ENCODE data around the gene RUNX1. TPM values are rescaled to one million over a fixed set of nuclear protein-coding genes. Genes with fewer than 3 reads are reported as not detected.

Gene RUNX1
- total RNA-seq, 1 experiment from 2014 or later = 0.52 TPM

GRCh38 chr21:34834290-34834689 is 214.8 kb downstream of the RUNX1 start:
- Histone ChIP-seq H3K36me3 (ENCODE audit: insufficient read depth, low read length, poor library complexity, severe bottlenecking) (no peaks in the 10 kb centered on the region), H3K27ac (ENCODE audit: low read depth, low read length, poor library complexity, severe bottlenecking) (no peak overlapping the region), H3K9me3 (ENCODE audit: low read depth, low read length, poor library complexity, severe bottlenecking) (no peaks in the 10 kb centered on the region), H3K4me1 (ENCODE audit: insufficient read depth, low read length, poor library complexity, severe bottlenecking) (no peaks in the 10 kb centered on the region), H3K27me3 (replicated peaks; ENCODE audit: insufficient read depth, low read depth, low read length, poor library complexity) (peaks cover 28% of the 10 kb centered on the region), H3K4me3 (ENCODE audit: low read depth, low read length, poor library complexity, severe bottlenecking) (no peak overlapping the region)
- TF ChIP-seq, protein P1, sequence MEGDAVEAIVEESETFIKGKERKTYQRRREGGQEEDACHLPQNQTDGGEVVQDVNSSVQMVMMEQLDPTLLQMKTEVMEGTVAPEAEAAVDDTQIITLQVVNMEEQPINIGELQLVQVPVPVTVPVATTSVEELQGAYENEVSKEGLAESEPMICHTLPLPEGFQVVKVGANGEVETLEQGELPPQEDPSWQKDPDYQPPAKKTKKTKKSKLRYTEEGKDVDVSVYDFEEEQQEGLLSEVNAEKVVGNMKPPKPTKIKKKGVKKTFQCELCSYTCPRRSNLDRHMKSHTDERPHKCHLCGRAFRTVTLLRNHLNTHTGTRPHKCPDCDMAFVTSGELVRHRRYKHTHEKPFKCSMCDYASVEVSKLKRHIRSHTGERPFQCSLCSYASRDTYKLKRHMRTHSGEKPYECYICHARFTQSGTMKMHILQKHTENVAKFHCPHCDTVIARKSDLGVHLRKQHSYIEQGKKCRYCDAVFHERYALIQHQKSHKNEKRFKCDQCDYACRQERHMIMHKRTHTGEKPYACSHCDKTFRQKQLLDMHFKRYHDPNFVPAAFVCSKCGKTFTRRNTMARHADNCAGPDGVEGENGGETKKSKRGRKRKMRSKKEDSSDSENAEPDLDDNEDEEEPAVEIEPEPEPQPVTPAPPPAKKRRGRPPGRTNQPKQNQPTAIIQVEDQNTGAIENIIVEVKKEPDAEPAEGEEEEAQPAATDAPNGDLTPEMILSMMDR (conservative IDR thresholded peaks at IDR 0.05; ENCODE audit: low read depth, low read length) = no peak
- TF ChIP-seq EZH2 (IDR thresholded peaks at IDR 0.05; ENCODE audit: borderline replicate concordance, low read depth, low read length, poor library complexity, severe bottlenecking) = no peak
- intact Hi-C loops (cut with micrococcal nuclease; ENCODE audit: unreplicated experiment) = no loop called here
- POLR2A ChIA-PET (ENCODE audit: low non-redundant PET) = no interaction called here
- BruUV-seq (replicated peaks) = no TSS peak
- CTCF ChIA-PET = no interaction called here
- DNase-seq (ENCODE audit: low spot score) = no peak

GRCh38 chr21:34833465-34833864 is 215.6 kb downstream of the RUNX1 start:
- ChIA-PET POLR2A (ENCODE audit: low non-redundant PET) (no interaction called here), CTCF (no interaction called here)
- Histone ChIP-seq H3K27me3 (replicated peaks; ENCODE audit: insufficient read depth, low read depth, low read length, poor library complexity) (peaks cover 31% of the 10 kb centered on the region), H3K9me3 (ENCODE audit: low read depth, low read length, poor library complexity, severe bottlenecking) (no peaks in the 10 kb centered on the region), H3K4me1 (ENCODE audit: insufficient read depth, low read length, poor library complexity, severe bottlenecking) (no peaks in the 10 kb centered on the region), H3K36me3 (ENCODE audit: insufficient read depth, low read length, poor library complexity, severe bottlenecking) (no peaks in the 10 kb centered on the region), H3K27ac (ENCODE audit: low read depth, low read length, poor library complexity, severe bottlenecking) (no peak overlapping the region), H3K4me3 (ENCODE audit: low read depth, low read length, poor library complexity, severe bottlenecking) (no peak overlapping the region)
- BruUV-seq (replicated peaks) = no TSS peak
- no peak for DNase-seq (ENCODE audit: low spot score)
- intact Hi-C loops (cut with micrococcal nuclease; ENCODE audit: unreplicated experiment) = no loop called here
- no peak for TF ChIP-seq EZH2 (IDR thresholded peaks at IDR 0.05; ENCODE audit: borderline replicate concordance, low read depth, low read length, poor library complexity, severe bottlenecking)
- TF ChIP-seq, protein P1 (conservative IDR thresholded peaks at IDR 0.05; ENCODE audit: low read depth, low read length) = no peak

DNA sequence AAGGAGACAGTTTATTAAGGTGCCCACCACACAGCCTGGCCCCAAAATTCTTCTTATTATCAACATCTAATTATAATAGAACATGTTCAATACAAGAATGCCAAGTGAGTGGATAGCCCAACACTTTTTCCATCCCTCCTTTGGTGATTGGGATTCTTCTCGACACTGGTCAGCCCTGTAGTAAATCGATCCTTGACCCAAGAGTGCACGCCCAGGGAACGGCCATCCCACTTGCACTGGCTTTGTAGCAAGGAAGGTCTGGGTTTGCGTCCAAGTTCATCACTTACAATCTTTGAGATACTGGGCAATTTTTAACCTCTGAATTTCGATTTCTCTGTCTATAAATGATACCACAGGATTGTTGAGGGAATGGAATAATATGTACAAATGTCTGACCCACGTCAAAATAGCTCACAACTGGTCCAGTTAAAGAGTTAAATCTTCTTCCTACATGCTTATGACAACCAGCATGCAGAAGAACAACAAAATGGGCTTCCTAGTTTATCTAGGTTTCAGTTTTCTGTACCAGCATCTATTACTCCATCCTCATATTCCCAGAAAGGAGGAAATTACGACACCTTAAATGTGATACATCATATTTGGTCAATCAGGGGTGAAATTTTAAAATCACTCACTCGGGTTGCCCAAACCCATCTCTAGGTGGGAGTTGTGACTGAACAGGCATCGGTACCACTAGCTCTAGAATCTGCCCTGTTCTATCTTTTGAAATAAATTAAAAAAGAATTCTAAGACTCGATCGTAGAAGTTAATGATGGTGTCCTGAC is 218.5 kb downstream of the RUNX1 start:
- no peaks in the 10 kb centered on the region for H3K4me1 ChIP-seq (ENCODE audit: insufficient read depth, low read length, poor library complexity, severe bottlenecking)
- H3K36me3 ChIP-seq (ENCODE audit: insufficient read depth, low read length, poor library complexity, severe bottlenecking) = no peaks in the 10 kb centered on the region
- intact Hi-C loops (cut with micrococcal nuclease; ENCODE audit: unreplicated experiment) = no loop called here
- H3K27me3 ChIP-seq (replicated peaks; ENCODE audit: insufficient read depth, low read depth, low read length, poor library complexity) = peaks cover 23% of the 10 kb centered on the region
- no TSS peak for BruUV-seq (replicated peaks)
- H3K9me3 ChIP-seq (ENCODE audit: low read depth, low read length, poor library complexity, severe bottlenecking) = no peaks in the 10 kb centered on the region
- no peak overlapping the region for H3K27ac ChIP-seq (ENCODE audit: low read depth, low read length, poor library complexity, severe bottlenecking)
- no peak for DNase-seq (ENCODE audit: low spot score)
- TF ChIP-seq EZH2 (IDR thresholded peaks at IDR 0.05; ENCODE audit: borderline replicate concordance, low read depth, low read length, poor library complexity, severe bottlenecking) = no peak
- TF ChIP-seq, protein P1 (conservative IDR thresholded peaks at IDR 0.05; ENCODE audit: low read depth, low read length) = no peak
- ChIA-PET CTCF (no interaction called here), POLR2A (ENCODE audit: low non-redundant PET) (no interaction called here)
- no peak overlapping the region for H3K4me3 ChIP-seq (ENCODE audit: low read depth, low read length, poor library complexity, severe bottlenecking)

Measured in A673 (cell line).